Psoas muscle (tissue), 8 donors: ENCODE data around the gene PLAA. TPM values are rescaled to one million over a fixed set of nuclear protein-coding genes. Genes with fewer than 3 reads are reported as not detected.
"Not testable (repeated sequence)": the region's sequence is repeated elsewhere in the genome, so short reads cannot be mapped to it uniquely, and the experiment has no call there.

ENCODE experiments used
- ATAC-seq, 4 donors: fragments of 200-7000 bp; cut with Tn5 transposase; one replicate each; pipeline ENCODE4 v1.9.1; 2020; ENCODE audit warnings: moderate library complexity in 3 of 4, mild to moderate bottlenecking in 2 of 4
- DNase-seq, 2 donors: peaks; one replicate each; pipeline ENCODE4 v3.0.0-alpha.2; 2020
- H3K27ac ChIP-seq: fragments of 200-600 bp; one replicate; pipeline ENCODE4 v1.8.0; 2022
- H3K27me3 ChIP-seq, 3 donors: fragments of 200-600 bp in 1 of 3; one replicate each; pipeline versions ENCODE4 v1.6.1 to v1.8.0; 2013 to 2022; ENCODE audit warnings: low read length in 2 of 3, mild to moderate bottlenecking in 2 of 3, moderate library complexity in 1 of 3; ENCODE audit not compliant: insufficient read depth in 3 of 3
- H3K36me3 ChIP-seq, 2 donors: fragments of 200-600 bp in 1 of 2; one replicate each; pipeline versions ENCODE4 v1.6.1 to v1.8.0; 2013 to 2022; ENCODE audit warnings: low read depth in 1 of 2, mild to moderate bottlenecking in 1 of 2, moderate library complexity in 1 of 2; ENCODE audit not compliant: insufficient read depth in 1 of 2
- H3K4me1 ChIP-seq: fragments of 200-600 bp; one replicate; pipeline ENCODE4 v1.8.0; 2022
- H3K4me3 ChIP-seq: fragments of 200-600 bp; one replicate; pipeline ENCODE4 v1.8.0; 2022; ENCODE audit warnings: mild to moderate bottlenecking
- H3K9me3 ChIP-seq: fragments of 200-600 bp; one replicate; pipeline ENCODE4 v1.8.0; 2022
- WGBS, 3 donors: extraction: QIAGEN DNeasy Blood & Tissue Kit; methylation state at CpG; one replicate each; pipeline versions ENCODE4 v1.1.6 to v1.1.7; 2013; 5-methylcytosine and 5-hydroxymethylcytosine counted together
- intact Hi-C, 2 donors: fragments of 100-400 bp; cut with DNase I; formaldehyde crosslinking; loops; one replicate each; pipeline versions ENCODE4 v1.11.0 to v1.14.2; 2022
- polyA plus RNA-seq, 3 donors: library from polyadenylated mRNA; stranded (reverse); fragments of 200-250 nt; gene quantifications; one replicate each; pipeline ENCODE4 v1.2.3, GENCODE V29; 2013
- total RNA-seq, 4 donors: library from RNA; stranded (reverse); fragmentation: NEBNext Ultra II Directional in 2 of 4; extraction: Animal tissue kit (Norgen Biotek cat#: 25700) in 2 of 4; gene quantifications; one replicate each; pipeline versions ENCODE4 v1.2.1 to v1.2.4, GENCODE V29; 2021 to 2023
- TF ChIP-seq, protein P1 (sequence below): fragments of 200-600 bp; IDR thresholded peaks from one replicate; pipeline ENCODE4 v1.8.0; 2022; ENCODE audit warnings: antibody characterized with exemption
- donor health status: healthy with polysubstance abuse.
- donor health status: DM: no; HTN: no; CAD: no; lungs with moderate emphysema.
- donor health status: Bipolar disorder and iron deficiency.
- donor health status: healthy.
- donor health status: DM: yes; HTN: yes; CAD: no.
- donor health status: DM: no; HTN: no; CAD: no.
- donor health status: DM: no; HTN: no; CAD: no.
- donor health status: DM: yes; HTN: yes; CAD: no.

The PLAA gene
- total and polyA plus RNA-seq, 7 donors = 42.3 to 91.7 (median 62.3) TPM

DNA sequence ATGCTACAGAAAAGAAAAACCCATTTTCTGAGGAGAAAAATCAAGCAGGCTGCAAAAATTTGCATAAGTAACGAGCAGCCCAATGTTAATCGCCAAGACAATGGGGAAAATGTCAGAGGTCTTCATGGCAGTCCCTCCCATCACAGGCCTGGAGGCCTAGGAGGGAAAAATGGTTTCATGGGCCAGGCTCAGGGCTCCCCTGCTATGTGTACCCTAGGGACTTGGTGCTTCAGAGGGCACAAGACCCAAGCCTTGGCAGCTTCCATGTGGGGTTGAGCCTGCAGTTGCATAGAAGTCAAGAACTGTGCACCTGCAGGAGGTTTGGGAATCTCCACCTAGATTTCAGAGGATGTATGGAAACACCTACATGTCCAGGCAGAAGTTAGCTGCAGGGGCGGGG is 64.9 kb downstream of the PLAA start:
- Histone ChIP-seq H3K27ac (no peak overlapping the region), H3K4me1 (no peaks in the 10 kb centered on the region), H3K27me3 (no peaks in the 10 kb centered on the region), H3K36me3 (peaks cover 4 to 71% of the 10 kb centered on the region in 2 donors), H3K9me3 (no peaks in the 10 kb centered on the region), H3K4me3 (no peak overlapping the region)
- DNase-seq (no peak), ATAC-seq (no peak)
- 94 to 99% (median 98%) methylated on average over 3 of the region's 3 CpGs for WGBS, 3 donors
- intact Hi-C loops = no loop called here
- TF ChIP-seq, protein P1, sequence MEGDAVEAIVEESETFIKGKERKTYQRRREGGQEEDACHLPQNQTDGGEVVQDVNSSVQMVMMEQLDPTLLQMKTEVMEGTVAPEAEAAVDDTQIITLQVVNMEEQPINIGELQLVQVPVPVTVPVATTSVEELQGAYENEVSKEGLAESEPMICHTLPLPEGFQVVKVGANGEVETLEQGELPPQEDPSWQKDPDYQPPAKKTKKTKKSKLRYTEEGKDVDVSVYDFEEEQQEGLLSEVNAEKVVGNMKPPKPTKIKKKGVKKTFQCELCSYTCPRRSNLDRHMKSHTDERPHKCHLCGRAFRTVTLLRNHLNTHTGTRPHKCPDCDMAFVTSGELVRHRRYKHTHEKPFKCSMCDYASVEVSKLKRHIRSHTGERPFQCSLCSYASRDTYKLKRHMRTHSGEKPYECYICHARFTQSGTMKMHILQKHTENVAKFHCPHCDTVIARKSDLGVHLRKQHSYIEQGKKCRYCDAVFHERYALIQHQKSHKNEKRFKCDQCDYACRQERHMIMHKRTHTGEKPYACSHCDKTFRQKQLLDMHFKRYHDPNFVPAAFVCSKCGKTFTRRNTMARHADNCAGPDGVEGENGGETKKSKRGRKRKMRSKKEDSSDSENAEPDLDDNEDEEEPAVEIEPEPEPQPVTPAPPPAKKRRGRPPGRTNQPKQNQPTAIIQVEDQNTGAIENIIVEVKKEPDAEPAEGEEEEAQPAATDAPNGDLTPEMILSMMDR = no peak

DNA sequence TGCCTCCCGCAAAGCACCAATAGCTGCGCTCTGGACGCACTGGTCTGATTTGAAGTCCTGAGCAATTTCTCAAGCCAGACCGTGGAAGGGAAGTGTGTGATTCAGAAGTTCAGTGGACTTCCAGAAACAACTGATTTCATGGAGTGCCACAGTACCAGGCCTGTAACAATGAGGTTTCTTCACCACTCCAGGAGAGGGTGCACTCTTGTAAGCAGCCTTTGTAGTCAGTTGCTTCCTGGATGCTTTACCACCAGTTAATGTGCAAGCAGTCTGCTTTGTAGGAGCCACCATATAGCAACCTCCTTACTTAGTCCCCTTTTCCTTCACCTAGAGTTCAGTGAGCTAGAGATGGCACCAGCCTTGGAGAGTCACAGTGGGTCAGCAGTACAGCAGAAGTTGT is 66.8 kb downstream of the PLAA start:
- no peak overlapping the region for H3K27ac ChIP-seq
- intact Hi-C loops = no loop called here
- H3K4me3 ChIP-seq = no peak overlapping the region
- no peak for DNase-seq
- H3K4me1 ChIP-seq = no peaks in the 10 kb centered on the region
- H3K27me3 ChIP-seq = no peaks in the 10 kb centered on the region
- TF ChIP-seq, protein P1 = no peak
- H3K9me3 ChIP-seq = no peaks in the 10 kb centered on the region
- 83 to 97% (median 96%) methylated on average over 4 of the region's 4 CpGs for WGBS, 3 donors
- H3K36me3 ChIP-seq = peaks cover 4 to 69% of the 10 kb centered on the region in 2 donors
- no peak for ATAC-seq

DNA sequence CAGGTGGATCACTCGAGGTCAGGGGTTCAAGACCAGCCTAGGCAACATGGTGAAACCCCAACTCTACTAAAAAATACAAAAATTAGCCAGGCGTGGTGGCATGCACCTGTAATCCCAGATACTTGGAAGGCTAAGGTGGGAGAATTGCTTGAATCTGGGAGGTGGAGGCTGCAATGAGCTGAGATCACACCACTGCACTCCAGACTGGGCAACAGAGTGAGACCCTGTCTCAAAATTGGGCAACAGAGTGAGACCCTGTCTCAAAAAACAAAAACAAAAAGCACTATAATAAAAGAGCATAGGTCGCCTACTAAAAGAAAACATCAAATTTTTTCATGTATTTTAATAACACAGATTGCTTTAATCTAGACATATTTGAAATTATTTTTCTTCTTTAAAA is 71.9 kb downstream of the PLAA start:
- intact Hi-C loops, H3K9me3 ChIP-seq, H3K4me3 ChIP-seq, H3K27ac ChIP-seq, ATAC-seq, H3K27me3 ChIP-seq, DNase-seq, H3K4me1 ChIP-seq: not testable (repeated sequence)
- WGBS, 3 donors = 95 to 99% (median 97%) methylated on average over 3 of the region's 3 CpGs
- peaks cover 2 to 31% of the 10 kb centered on the region in 2 donors for H3K36me3 ChIP-seq

DNA sequence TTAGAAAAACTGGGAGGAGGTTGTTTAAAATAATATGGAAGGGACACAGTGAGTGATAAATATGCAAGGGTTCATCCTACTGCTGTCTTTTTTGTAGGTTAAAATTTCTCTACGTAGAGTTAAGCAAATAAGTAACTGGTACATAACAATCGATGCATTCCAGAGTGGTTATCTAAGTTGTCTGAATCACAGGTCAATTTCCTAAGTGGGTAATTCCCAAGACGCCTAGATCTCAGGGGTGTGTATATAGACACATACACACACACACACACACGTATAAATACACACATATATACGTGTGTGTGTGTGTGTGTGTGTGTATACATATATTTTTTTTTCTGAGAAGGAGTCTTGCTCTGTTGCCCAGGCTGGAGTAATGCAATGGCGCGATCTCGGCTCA is 76.8 kb downstream of the PLAA start:
- WGBS, 3 donors = 92 to 94% (median 93%) methylated on average over 8 of the region's 8 CpGs
- intact Hi-C loops = loop anchor here in 1 of 2 donors (5.0 kb wide), 1 partner anchor 52 kb away; no protein-coding TSS in a partner anchor
- ATAC-seq = no peak
- Histone ChIP-seq H3K4me3 (no peak overlapping the region), H3K36me3 (peaks cover 0 to 42% of the 10 kb centered on the region in 2 donors), H3K4me1 (no peaks in the 10 kb centered on the region), H3K27ac (no peak overlapping the region), H3K27me3 (no peaks in the 10 kb centered on the region), H3K9me3 (no peaks in the 10 kb centered on the region)
- DNase-seq = no peak
- TF ChIP-seq, protein P1 = no peak

DNA sequence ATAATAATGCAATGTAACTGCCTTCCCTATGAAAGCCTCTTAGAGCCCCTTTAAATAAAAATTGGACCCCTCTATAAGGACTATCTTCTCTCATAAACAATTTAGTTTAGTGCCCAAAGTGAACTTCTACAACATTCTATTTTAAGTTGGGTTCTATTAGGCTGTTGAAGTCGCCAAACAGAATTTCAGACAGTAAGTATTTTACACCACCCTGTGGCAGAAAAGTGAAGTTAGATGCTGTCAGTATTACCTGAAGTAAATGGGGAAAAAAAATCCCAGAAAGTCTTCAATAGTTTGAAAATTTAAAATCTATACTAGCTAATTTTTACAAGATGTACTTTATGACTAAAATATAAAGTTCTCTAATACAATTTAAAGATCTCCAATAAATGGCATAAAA is 84.0 kb downstream of the PLAA start:
- Histone ChIP-seq H3K27me3 (no peaks in the 10 kb centered on the region), H3K36me3 (peaks cover 0 to 47% of the 10 kb centered on the region in 2 donors), H3K4me3 (no peak overlapping the region), H3K4me1 (no peaks in the 10 kb centered on the region), H3K9me3 (no peaks in the 10 kb centered on the region), H3K27ac (no peak overlapping the region)
- WGBS, 3 donors = 45 to 50% (median 48%) methylated on average over 1 of the region's 1 CpG
- ATAC-seq = no peak
- TF ChIP-seq, protein P1 = peak; percentile 18
- intact Hi-C loops = loop anchor here in 1 of 2 donors (5.0 kb wide), 1 partner anchor 699 kb away; no protein-coding TSS in a partner anchor
- no peak for DNase-seq
